ENCODE data around the gene RAB22A. TPM values are rescaled to one million over a fixed set of nuclear protein-coding genes. Genes with fewer than 3 reads are reported as not detected.

The RAB22A gene
- total and polyA plus RNA-seq, 2 donors (not counting 3 experiments of a cell fraction or from before 2014, with no cell fraction given), result 8.6 to 16.3 TPM

DNA sequence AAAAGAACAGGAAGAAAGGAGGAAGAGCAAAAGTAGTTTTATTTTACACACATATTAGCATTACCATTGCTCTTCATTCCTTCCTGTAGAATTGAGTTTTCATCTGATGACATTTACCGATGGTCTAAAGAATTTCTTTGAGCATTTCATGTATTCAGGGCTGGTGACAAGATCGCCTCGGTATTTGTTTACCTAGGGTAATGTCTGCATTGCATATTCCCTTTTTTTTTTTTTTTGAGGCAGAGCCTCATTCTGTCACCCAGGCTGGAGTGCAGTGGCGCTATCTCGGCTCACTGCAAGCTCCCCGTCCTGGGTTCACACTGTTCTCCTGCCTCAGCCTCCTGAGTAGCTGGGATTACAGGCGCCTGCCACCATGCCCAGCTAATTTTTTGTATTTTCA, 19.3 kb downstream of the RAB22A start:
- BruUV-seq (replicated peaks), result no TSS peak
- H3K9me1 ChIP-seq (replicated peaks; ENCODE audit: control insufficient read depth, extremely low read depth, insufficient read depth, low read length), result no peaks in the 10 kb centered on the region
- H3K4me1 ChIP-seq (ENCODE audit: control insufficient read depth, extremely low read depth, insufficient read depth, low read length), result no peaks in the 10 kb centered on the region
- peaks cover 2% of the 10 kb centered on the region for H4K20me1 ChIP-seq (replicated peaks; ENCODE audit: control insufficient read depth, extremely low read depth, insufficient read depth, low read length)
- H3K36me3 ChIP-seq (ENCODE audit: control insufficient read depth in 2 of 2, extremely low read depth in 1 of 2, insufficient read depth in 2 of 2, low read length in 2 of 2), result no peaks in the 10 kb centered on the region
- H3K27me3 ChIP-seq (ENCODE audit: control insufficient read depth in 2 of 2, insufficient read depth in 2 of 2, low read length in 2 of 2), result no peaks in the 10 kb centered on the region
- peaks cover 71% of the 10 kb centered on the region for H3K79me2 ChIP-seq (ENCODE audit: control insufficient read depth, insufficient read depth, low read length)
- POLR2A ChIA-PET, result no interaction called here
- no peak overlapping the region for H3K27ac ChIP-seq (ENCODE audit: insufficient read depth, low read depth, low read length)
- H3K4me2 ChIP-seq (ENCODE audit: insufficient read depth, low read length), result no peak overlapping the region
- no peaks in the 10 kb centered on the region for H3K9me3 ChIP-seq (replicated peaks; ENCODE audit: control insufficient read depth, insufficient read depth, low read length)
- intact Hi-C loops (cut with micrococcal nuclease) (no loop called here), dilution Hi-C loops (cut with MboI; ENCODE audit: extremely low pct_ligation_motif_present, low sequenced_read_pairs) (no loop called here)
- DNase-seq (ENCODE audit: low read depth, low spot score), result no peak
- TF ChIP-seq POLR2AphosphoS5 (IDR thresholded peaks at IDR 0.05; ENCODE audit: insufficient read depth, low read depth, low read length), result no peak
- TF ChIP-seq, protein P1, sequence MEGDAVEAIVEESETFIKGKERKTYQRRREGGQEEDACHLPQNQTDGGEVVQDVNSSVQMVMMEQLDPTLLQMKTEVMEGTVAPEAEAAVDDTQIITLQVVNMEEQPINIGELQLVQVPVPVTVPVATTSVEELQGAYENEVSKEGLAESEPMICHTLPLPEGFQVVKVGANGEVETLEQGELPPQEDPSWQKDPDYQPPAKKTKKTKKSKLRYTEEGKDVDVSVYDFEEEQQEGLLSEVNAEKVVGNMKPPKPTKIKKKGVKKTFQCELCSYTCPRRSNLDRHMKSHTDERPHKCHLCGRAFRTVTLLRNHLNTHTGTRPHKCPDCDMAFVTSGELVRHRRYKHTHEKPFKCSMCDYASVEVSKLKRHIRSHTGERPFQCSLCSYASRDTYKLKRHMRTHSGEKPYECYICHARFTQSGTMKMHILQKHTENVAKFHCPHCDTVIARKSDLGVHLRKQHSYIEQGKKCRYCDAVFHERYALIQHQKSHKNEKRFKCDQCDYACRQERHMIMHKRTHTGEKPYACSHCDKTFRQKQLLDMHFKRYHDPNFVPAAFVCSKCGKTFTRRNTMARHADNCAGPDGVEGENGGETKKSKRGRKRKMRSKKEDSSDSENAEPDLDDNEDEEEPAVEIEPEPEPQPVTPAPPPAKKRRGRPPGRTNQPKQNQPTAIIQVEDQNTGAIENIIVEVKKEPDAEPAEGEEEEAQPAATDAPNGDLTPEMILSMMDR (IDR thresholded peaks at IDR 0.05; ENCODE audit: extremely low read depth in 1 of 2, insufficient read depth in 1 of 2, low read depth in 1 of 2, low read length in 2 of 2), result no peak
- TF ChIP-seq, protein P2, sequence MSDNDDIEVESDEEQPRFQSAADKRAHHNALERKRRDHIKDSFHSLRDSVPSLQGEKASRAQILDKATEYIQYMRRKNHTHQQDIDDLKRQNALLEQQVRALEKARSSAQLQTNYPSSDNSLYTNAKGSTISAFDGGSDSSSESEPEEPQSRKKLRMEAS (IDR thresholded peaks at IDR 0.05; ENCODE audit: insufficient read depth, insufficient read length), result no peak
- no peak for TF ChIP-seq FOS (IDR thresholded peaks at IDR 0.05; ENCODE audit: borderline replicate concordance, insufficient read depth, low read length)
- no peak for TF ChIP-seq MYC (IDR thresholded peaks at IDR 0.05; ENCODE audit: low read depth, low read length)
- TF ChIP-seq JUN (IDR thresholded peaks at IDR 0.05; ENCODE audit: borderline replicate concordance, insufficient read depth, insufficient read length, low read depth), result no peak
- TF ChIP-seq GATA2 (IDR thresholded peaks at IDR 0.05; ENCODE audit: insufficient read depth, insufficient read length, low read depth, low read length), result no peak
- no peak for TF ChIP-seq EZH2 (IDR thresholded peaks at IDR 0.05; ENCODE audit: borderline replicate concordance, low read depth, low read length, severe bottlenecking)
- H3K4me3 ChIP-seq (replicated peaks in 1 of 3; ENCODE audit: insufficient read depth in 1 of 3, low read depth in 1 of 3, low read length in 3 of 3), result no peak overlapping the region
- no peak overlapping the region for H3K9ac ChIP-seq (replicated peaks; ENCODE audit: extremely low read depth, insufficient read depth, low read length)
- H2AFZ ChIP-seq (ENCODE audit: low read depth, low read length), result no peak overlapping the region
- CTCF ChIA-PET, result no interaction called here
- no peak for FAIRE-seq
